Right renal cortex interstitium (tissue), 3 donors: ENCODE results near the gene C11orf68. TPM values are rescaled to one million over a fixed set of nuclear protein-coding genes. Genes with fewer than 3 reads are reported as not detected.

ENCODE experiments used
- DNase-seq, 3 donors: peaks; one replicate each; pipeline ENCODE4 v3.0.0-alpha.2; 2013; ENCODE audit warnings: low read depth in 3 of 3, low spot score in 2 of 3
- polyA plus RNA-seq, 3 donors: library from polyadenylated mRNA; unstranded; fragments of 120-200 nt; gene quantifications; one replicate each; pipeline ENCODE4 v1.2.1, GENCODE V29; 2013; ENCODE audit not compliant: insufficient read length in 3 of 3

Gene C11orf68
- polyA plus RNA-seq, 3 donors = 33.8 to 38.1 (median 36.0) TPM

- DNase-seq = peak in 1 of 3 donors; percentile 72
Measured at GRCh38 chr11:65873318-65874156, 45.3 kb downstream of the C11orf68 start.

GRCh38 chr11:65872586-65873317 is 46.1 kb downstream of the C11orf68 start, which contains the start of gene EFEMP2:
Gene EFEMP2 (minus strand): TSS chr11:65872800. CDS start chr11:65872354, 446 bp downstream.
- no peak for DNase-seq

GRCh38 chr11:65871811-65872548 is 46.9 kb downstream of the C11orf68 start:
- no peak for DNase-seq

DNA sequence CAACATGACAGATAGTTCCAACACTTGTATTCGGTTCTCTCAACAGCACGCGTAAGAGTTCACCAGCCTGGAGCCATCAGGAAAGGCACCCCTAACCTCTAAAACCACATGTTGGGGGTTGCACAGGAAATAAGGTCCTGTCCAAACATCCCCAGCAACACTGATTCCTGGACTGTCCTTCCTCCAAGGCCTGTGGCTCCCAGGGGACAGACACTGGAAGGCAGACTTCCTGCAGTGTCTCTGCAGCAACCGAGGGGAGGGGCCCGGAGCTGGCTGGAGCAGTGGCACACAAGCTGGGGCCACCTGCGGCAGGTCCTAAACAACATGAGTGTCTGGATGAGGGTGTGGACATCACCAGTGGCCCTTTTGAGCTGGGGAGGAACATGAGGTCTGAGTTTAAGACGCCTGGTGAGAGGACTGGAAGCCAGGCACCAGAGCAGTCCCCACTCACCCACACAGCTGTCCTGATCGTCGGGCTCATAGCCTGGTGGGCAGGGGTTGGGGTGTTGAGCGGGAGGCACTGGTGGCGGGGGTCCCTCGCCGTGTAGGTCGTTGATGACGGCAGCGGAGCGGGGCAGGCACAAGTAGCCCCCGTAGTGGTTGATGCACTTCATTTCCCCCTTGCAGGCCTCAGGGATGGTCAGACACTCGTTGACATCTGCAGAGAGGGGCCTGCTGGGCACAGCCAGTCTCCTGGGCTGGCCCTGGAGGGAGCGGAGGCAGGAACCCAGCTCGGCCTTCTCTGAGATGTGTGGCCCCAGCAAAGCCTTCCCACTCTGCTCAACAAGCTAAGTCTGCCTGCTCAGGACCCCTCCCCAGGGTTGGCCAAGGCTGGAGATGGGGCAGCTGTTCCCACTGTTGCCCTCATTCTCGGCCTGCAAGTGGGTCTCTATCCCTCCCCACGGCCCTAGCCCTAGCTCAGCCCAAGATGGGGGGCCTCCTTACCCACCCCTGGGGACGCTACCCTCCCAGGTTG is 47.9 kb downstream of the C11orf68 start:
- no peak for DNase-seq

DNA sequence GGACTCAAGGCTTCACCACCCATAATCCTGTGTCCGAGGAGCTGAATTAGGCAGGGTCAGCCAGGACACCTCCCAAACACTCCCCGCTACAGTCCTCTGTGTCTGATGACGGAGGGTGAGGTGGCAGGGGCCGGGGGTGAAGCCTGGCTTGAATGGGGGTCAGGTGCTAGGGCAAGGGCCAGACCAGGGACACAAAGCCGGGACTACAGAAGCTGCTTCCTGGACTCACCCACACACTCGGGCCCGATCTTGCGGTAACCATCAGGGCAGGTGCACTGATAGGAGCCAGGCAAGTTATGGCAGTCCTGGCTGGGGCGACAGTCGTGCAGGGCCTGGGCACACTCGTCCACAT is 48.6 kb downstream of the C11orf68 start:
- no peak for DNase-seq

GRCh38 chr11:65869643-65870306 is 49.1 kb downstream of the C11orf68 start:
- DNase-seq = no peak

DNA sequence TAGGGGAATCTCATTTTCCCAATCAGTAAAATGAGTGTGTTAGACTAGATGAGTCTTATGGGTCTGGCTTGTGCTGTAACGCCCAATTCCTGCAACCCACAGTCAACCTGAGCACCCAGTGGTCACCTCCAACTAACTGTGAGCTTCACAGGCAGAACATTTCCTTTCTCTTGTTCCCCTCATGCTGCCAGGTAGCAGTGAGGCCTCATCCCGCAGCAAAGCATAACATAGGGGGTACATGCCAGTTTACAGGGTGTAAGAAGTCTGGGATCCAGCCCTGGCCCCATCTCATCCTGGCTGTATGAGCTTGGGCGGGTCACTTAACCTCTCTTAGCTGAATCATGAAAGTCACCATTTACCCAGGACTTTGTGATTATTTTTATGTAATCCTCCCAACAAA is 50.0 kb downstream of the C11orf68 start:
- no peak for DNase-seq

DNA sequence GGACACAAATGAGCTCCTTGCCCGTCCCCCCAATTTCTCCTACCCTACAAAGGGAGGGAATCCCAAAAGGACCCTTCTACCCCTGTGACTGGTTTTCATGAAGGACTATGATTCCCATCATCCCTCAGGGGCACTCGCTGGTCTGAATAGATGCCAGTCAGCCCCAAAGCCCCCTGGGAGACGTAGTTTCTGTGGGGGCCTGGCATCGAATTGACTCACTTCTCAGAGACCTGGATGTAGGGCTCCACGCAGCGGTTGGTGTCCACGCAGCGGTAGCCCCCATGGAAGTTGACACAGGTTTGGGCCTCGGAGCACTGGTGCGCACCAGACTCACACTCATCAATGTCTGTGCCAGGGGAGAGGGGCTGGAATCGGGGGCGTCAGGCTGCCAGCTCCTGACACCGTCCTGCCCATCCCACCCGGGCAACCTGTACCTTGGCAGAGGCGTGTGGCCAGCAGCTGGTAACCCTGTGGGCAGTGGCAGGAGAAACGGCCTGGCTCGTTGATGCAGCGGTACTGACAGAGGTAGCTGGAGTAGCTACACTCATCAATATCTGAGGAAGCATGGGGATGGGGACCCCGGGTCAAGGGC is 50.7 kb downstream of the C11orf68 start:
- DNase-seq = no peak

GRCh38 chr11:65867284-65868071 is 51.4 kb downstream of the C11orf68 start:
- DNase-seq = no peak

Other genes starting within 250 kb of the C11orf68 start
- 10 to 100 TPM; 64.9 to 72.9 (median 69.0) TPM for gene KAT5, start 206.8 kb downstream of the C11orf68 start, polyA plus RNA-seq
- 10 to 100 TPM; 28.3 to 39.1 (median 35.1) TPM for gene RNASEH2C, start 198.3 kb downstream of the C11orf68 start, polyA plus RNA-seq
- gene AP5B1, start 138.1 kb downstream of the C11orf68 start, polyA plus RNA-seq = 1 to 10 TPM; 5.3 to 6.3 (median 5.5) TPM
- gene OVOL1, start 132.0 kb downstream of the C11orf68 start, polyA plus RNA-seq = 10 to 100 TPM in 2 of 3 donors, 1 to 10 TPM in 1; 9.3 to 12.8 (median 12.6) TPM
- gene SNX32, start 85.1 kb downstream of the C11orf68 start, polyA plus RNA-seq = 1 to 10 TPM; 1.3 to 2.7 (median 1.6) TPM
- 100 to 1,000 TPM; 744 to 846 (median 760) TPM for gene CFL1, start 60.9 kb downstream of the C11orf68 start, polyA plus RNA-seq
- gene MUS81, start 58.6 kb downstream of the C11orf68 start, polyA plus RNA-seq = 10 to 100 TPM; 43.5 to 50.8 (median 48.1) TPM
- 10 to 100 TPM; 95.8 to 98.0 (median 96.3) TPM for gene EFEMP2, start 46.3 kb downstream of the C11orf68 start, polyA plus RNA-seq
- gene CTSW, start 39.2 kb downstream of the C11orf68 start, polyA plus RNA-seq = 1 to 10 TPM; 1.0 to 1.2 (median 1.2) TPM
- gene FIBP, start 30.6 kb downstream of the C11orf68 start, polyA plus RNA-seq = 10 to 100 TPM; 90.0 to 97.3 (median 94.2) TPM
- gene CCDC85B, start 28.4 kb downstream of the C11orf68 start, polyA plus RNA-seq = 1 to 10 TPM; 6.7 to 8.3 (median 8.0) TPM
- under 1 TPM in 1 of 3 donors, not detected in 2; 0.11 TPM for gene FOSL1, start 18.7 kb downstream of the C11orf68 start, polyA plus RNA-seq
- gene DRAP1, start 364 bp upstream of the C11orf68 start, polyA plus RNA-seq = 10 to 100 TPM; 65.8 to 84.6 (median 75.8) TPM
- gene TSGA10IP, start 26.4 kb upstream of the C11orf68 start, polyA plus RNA-seq = not detected
- gene SART1, start 42.7 kb upstream of the C11orf68 start, polyA plus RNA-seq = 10 to 100 TPM; 42.9 to 43.7 (median 43.2) TPM
- 10 to 100 TPM; 25.8 to 31.3 (median 29.9) TPM for gene EIF1AD, start 83.1 kb upstream of the C11orf68 start, polyA plus RNA-seq
- 100 to 1,000 TPM; 263 to 275 (median 271) TPM for gene BANF1, start 83.4 kb upstream of the C11orf68 start, polyA plus RNA-seq
- not detected for gene CST6, start 92.9 kb upstream of the C11orf68 start, polyA plus RNA-seq
- not detected for gene CATSPER1, start 107.4 kb upstream of the C11orf68 start, polyA plus RNA-seq
- gene GAL3ST3, start 130.1 kb upstream of the C11orf68 start, polyA plus RNA-seq = 1 to 10 TPM; 4.0 to 4.6 (median 4.0) TPM
- 100 to 1,000 TPM; 255 to 281 (median 256) TPM for gene SF3B2, start 133.3 kb upstream of the C11orf68 start, polyA plus RNA-seq
- gene PACS1, start 151.2 kb upstream of the C11orf68 start, polyA plus RNA-seq = 10 to 100 TPM; 44.0 to 50.8 (median 45.6) TPM